ENCODE results near the gene PCDHB8. TPM values are rescaled to one million over a fixed set of nuclear protein-coding genes. Genes with fewer than 3 reads are reported as not detected.
"Not testable (repeated sequence)": the region's sequence is repeated elsewhere in the genome, so short reads cannot be mapped to it uniquely, and the experiment has no call there.

PCDHB8 gene
- total RNA-seq, 1 experiment from 2014 or later: 7.7 TPM

DNA sequence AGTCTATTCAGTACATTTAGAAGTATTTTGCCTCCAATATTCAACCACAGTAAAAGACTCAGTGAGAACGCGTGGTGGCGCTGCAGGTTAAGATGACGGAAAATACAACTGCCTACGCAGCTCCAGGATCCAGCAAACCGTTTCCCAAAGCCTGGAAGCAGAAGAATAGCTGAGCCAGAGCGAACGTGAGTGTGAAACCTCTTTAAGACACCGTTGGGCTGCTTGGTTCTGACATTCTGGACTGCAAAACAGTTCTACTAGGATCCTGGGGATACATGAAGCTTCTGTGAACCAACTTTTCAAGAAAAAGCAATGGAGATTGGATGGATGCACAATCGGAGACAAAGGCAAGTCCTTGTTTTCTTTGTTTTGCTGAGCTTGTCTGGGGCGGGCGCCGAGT lies 4.7 kb downstream of the PCDHB8 start, which contains the start of gene PCDHB16:
Gene PCDHB16, plus strand, starts transcription at position 140 of the 400 bp plus-strand sequence. Its CDS starts 173 bp downstream, at position 313.
- Histone ChIP-seq H3K4me3 (ENCODE audit: low read depth, low read length, poor library complexity, severe bottlenecking) (peak within 1 kb of the TSS; percentile 51), H3K27ac (ENCODE audit: low read depth, low read length, poor library complexity, severe bottlenecking) (peak within 1 kb of the TSS; percentile 75), H3K4me1 (ENCODE audit: insufficient read depth, low read length, poor library complexity, severe bottlenecking) (no peaks in the 10 kb centered on the region), H3K27me3 (replicated peaks; ENCODE audit: insufficient read depth, low read depth, low read length, poor library complexity) (no peaks in the 10 kb centered on the region), H3K36me3 (ENCODE audit: insufficient read depth, low read length, poor library complexity, severe bottlenecking) (peaks cover 5% of the 10 kb centered on the region), H3K9me3 (ENCODE audit: low read depth, low read length, poor library complexity, severe bottlenecking) (no peaks in the 10 kb centered on the region)
- BruUV-seq (replicated peaks): no TSS peak
- DNase-seq (ENCODE audit: low spot score): peak; percentile 90
- no peak for TF ChIP-seq EZH2 (IDR thresholded peaks at IDR 0.05; ENCODE audit: borderline replicate concordance, low read depth, low read length, poor library complexity, severe bottlenecking)
- TF ChIP-seq, protein P1, sequence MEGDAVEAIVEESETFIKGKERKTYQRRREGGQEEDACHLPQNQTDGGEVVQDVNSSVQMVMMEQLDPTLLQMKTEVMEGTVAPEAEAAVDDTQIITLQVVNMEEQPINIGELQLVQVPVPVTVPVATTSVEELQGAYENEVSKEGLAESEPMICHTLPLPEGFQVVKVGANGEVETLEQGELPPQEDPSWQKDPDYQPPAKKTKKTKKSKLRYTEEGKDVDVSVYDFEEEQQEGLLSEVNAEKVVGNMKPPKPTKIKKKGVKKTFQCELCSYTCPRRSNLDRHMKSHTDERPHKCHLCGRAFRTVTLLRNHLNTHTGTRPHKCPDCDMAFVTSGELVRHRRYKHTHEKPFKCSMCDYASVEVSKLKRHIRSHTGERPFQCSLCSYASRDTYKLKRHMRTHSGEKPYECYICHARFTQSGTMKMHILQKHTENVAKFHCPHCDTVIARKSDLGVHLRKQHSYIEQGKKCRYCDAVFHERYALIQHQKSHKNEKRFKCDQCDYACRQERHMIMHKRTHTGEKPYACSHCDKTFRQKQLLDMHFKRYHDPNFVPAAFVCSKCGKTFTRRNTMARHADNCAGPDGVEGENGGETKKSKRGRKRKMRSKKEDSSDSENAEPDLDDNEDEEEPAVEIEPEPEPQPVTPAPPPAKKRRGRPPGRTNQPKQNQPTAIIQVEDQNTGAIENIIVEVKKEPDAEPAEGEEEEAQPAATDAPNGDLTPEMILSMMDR (conservative IDR thresholded peaks at IDR 0.05; ENCODE audit: low read depth, low read length): peak; percentile 87
- POLR2A ChIA-PET (ENCODE audit: low non-redundant PET): no interaction called here
- intact Hi-C loops (cut with micrococcal nuclease; ENCODE audit: unreplicated experiment): loop anchor here (5.0 kb wide), 1 partner anchor 90 kb away; the partner anchor contains the start of gene PCDHB2
- CTCF ChIA-PET: interaction anchor here (0.7 to 2.0 kb wide), 15 partner anchors 8 to 437 kb away, joined by 3 to 10 read pairs (median 5); partner anchors contain the start of genes DIAPH1, PCDHA1, PCDHB10 and PCDHB11

DNA sequence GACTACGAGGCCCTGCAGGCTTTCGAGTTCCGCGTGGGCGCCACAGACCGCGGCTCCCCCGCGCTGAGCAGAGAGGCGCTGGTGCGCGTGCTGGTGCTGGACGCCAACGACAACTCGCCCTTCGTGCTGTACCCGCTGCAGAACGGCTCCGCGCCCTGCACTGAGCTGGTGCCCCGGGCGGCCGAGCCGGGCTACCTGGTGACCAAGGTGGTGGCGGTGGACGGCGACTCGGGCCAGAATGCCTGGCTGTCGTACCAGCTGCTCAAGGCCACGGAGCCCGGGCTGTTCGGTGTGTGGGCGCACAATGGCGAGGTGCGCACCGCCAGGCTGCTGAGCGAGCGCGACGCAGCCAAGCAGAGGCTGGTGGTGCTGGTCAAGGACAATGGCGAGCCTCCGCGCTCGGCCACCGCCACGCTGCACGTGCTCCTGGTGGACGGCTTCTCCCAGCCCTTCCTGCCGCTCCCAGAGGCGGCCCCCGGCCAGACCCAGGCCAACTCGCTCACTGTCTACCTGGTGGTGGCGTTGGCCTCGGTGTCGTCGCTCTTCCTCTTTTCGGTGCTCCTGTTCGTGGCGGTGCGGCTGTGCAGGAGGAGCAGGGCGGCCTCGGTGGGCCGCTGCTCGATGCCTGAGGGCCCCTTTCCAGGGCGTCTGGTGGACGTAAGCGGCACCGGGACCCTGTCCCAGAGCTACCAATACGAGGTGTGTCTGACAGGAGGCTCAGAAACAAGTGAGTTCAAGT lies 6.7 kb downstream of the PCDHB8 start:
- H3K4me3 ChIP-seq (ENCODE audit: low read depth, low read length, poor library complexity, severe bottlenecking); CTCF ChIA-PET; POLR2A ChIA-PET (ENCODE audit: low non-redundant PET); H3K27me3 ChIP-seq (replicated peaks; ENCODE audit: insufficient read depth, low read depth, low read length, poor library complexity); H3K36me3 ChIP-seq (ENCODE audit: insufficient read depth, low read length, poor library complexity, severe bottlenecking); H3K27ac ChIP-seq (ENCODE audit: low read depth, low read length, poor library complexity, severe bottlenecking); H3K9me3 ChIP-seq (ENCODE audit: low read depth, low read length, poor library complexity, severe bottlenecking); H3K4me1 ChIP-seq (ENCODE audit: insufficient read depth, low read length, poor library complexity, severe bottlenecking); DNase-seq (ENCODE audit: low spot score); BruUV-seq (replicated peaks): not testable (repeated sequence)
- intact Hi-C loops (cut with micrococcal nuclease; ENCODE audit: unreplicated experiment): loop anchor here (5.0 kb wide), 1 partner anchor 92 kb away; the partner anchor contains the start of gene PCDHB2

DNA sequence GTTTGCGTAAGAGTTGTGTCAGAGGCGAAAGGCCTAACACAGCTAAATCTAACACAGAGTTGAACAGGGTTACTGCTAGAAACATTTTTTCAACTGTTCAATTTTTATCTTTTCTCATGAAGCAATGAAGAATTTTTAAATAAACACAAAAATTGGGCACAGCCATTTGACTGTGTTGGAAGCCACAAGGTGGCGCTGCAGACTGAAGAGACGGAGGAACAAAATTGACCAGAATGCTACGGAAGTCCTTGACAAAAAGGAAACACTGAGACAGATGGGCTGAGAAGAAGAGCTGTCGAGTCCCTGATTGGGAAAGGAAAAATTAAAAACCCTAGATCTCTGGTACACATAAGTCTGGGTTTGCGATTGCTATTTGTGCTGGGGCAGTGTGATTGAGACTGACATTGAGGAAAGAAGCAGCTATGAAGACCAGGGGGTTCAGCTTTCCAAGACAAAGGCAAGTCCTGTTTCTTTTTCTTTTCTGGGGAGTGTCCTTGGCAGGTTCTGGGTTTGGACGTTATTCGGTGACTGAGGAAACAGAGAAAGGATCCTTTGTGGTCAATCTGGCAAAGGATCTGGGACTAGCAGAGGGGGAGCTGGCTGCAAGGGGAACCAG lies 9.4 kb downstream of the PCDHB8 start, which contains the start of gene PCDHB9:
Gene PCDHB9, plus strand, starts transcription at position 265 of the 616 bp plus-strand sequence. Its CDS starts 158 bp downstream, at position 423.
- peak within 1 kb of the TSS; percentile 34 for H3K4me3 ChIP-seq (ENCODE audit: low read depth, low read length, poor library complexity, severe bottlenecking)
- intact Hi-C loops (cut with micrococcal nuclease; ENCODE audit: unreplicated experiment): no loop called here
- TF ChIP-seq EZH2 (IDR thresholded peaks at IDR 0.05; ENCODE audit: borderline replicate concordance, low read depth, low read length, poor library complexity, severe bottlenecking): no peak
- TF ChIP-seq, protein P1 (conservative IDR thresholded peaks at IDR 0.05; ENCODE audit: low read depth, low read length): peak; percentile 90

DNA sequence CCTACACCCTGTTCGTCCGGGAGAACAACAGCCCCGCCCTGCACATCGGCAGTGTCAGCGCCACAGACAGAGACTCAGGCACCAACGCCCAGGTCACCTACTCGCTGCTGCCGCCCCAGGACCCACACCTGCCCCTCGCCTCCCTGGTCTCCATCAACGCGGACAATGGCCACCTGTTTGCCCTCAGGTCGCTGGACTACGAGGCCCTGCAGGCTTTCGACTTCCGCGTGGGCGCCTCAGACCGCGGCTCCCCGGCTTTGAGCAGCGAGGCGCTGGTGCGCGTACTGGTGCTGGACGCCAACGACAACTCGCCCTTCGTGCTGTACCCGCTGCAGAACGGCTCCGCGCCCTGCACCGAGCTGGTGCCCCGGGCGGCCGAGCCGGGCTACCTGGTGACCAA lies 11.1 kb downstream of the PCDHB8 start:
- POLR2A ChIA-PET (ENCODE audit: low non-redundant PET); H3K9me3 ChIP-seq (ENCODE audit: low read depth, low read length, poor library complexity, severe bottlenecking); H3K27ac ChIP-seq (ENCODE audit: low read depth, low read length, poor library complexity, severe bottlenecking); H3K36me3 ChIP-seq (ENCODE audit: insufficient read depth, low read length, poor library complexity, severe bottlenecking); CTCF ChIA-PET; H3K27me3 ChIP-seq (replicated peaks; ENCODE audit: insufficient read depth, low read depth, low read length, poor library complexity); intact Hi-C loops (cut with micrococcal nuclease; ENCODE audit: unreplicated experiment); H3K4me3 ChIP-seq (ENCODE audit: low read depth, low read length, poor library complexity, severe bottlenecking); H3K4me1 ChIP-seq (ENCODE audit: insufficient read depth, low read length, poor library complexity, severe bottlenecking); DNase-seq (ENCODE audit: low spot score); BruUV-seq (replicated peaks): not testable (repeated sequence)

More for the DNA sequence above, 9.4 kb downstream of the PCDHB8 start, which contains the start of gene PCDHB9:
- POLR2A ChIA-PET (ENCODE audit: low non-redundant PET): no interaction called here
- Histone ChIP-seq H3K9me3 (ENCODE audit: low read depth, low read length, poor library complexity, severe bottlenecking) (no peaks in the 10 kb centered on the region), H3K27me3 (replicated peaks; ENCODE audit: insufficient read depth, low read depth, low read length, poor library complexity) (no peaks in the 10 kb centered on the region), H3K36me3 (ENCODE audit: insufficient read depth, low read length, poor library complexity, severe bottlenecking) (peaks cover 5% of the 10 kb centered on the region), H3K4me1 (ENCODE audit: insufficient read depth, low read length, poor library complexity, severe bottlenecking) (no peaks in the 10 kb centered on the region), H3K27ac (ENCODE audit: low read depth, low read length, poor library complexity, severe bottlenecking) (peak within 1 kb of the TSS; percentile 34)
- no TSS peak for BruUV-seq (replicated peaks)
- CTCF ChIA-PET: interaction anchor here (0.8 to 1.4 kb wide), 4 partner anchors 13 to 381 kb away, joined by 3 to 6 read pairs (median 5); partner anchors contain the start of genes PCDHB11, PCDHB2 and PCDHB5
- DNase-seq (ENCODE audit: low spot score): peak; percentile 79

DNA sequence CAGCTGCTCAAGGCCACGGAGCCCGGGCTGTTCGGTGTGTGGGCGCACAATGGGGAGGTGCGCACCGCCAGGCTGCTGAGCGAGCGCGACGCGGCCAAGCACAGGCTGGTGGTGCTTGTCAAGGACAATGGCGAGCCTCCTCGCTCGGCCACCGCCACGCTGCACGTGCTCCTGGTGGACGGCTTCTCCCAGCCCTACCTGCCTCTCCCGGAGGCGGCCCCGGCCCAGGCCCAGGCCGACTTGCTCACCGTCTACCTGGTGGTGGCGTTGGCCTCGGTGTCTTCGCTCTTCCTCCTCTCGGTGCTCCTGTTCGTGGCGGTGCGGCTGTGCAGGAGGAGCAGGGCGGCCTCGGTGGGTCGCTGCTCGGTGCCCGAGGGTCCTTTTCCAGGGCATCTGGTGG lies 11.5 kb downstream of the PCDHB8 start:
- H3K36me3 ChIP-seq (ENCODE audit: insufficient read depth, low read length, poor library complexity, severe bottlenecking); H3K4me3 ChIP-seq (ENCODE audit: low read depth, low read length, poor library complexity, severe bottlenecking); H3K27ac ChIP-seq (ENCODE audit: low read depth, low read length, poor library complexity, severe bottlenecking); DNase-seq (ENCODE audit: low spot score); H3K27me3 ChIP-seq (replicated peaks; ENCODE audit: insufficient read depth, low read depth, low read length, poor library complexity); H3K9me3 ChIP-seq (ENCODE audit: low read depth, low read length, poor library complexity, severe bottlenecking); POLR2A ChIA-PET (ENCODE audit: low non-redundant PET); intact Hi-C loops (cut with micrococcal nuclease; ENCODE audit: unreplicated experiment); H3K4me1 ChIP-seq (ENCODE audit: insufficient read depth, low read length, poor library complexity, severe bottlenecking); CTCF ChIA-PET; BruUV-seq (replicated peaks): not testable (repeated sequence)

Data from A673 (cell line).